Osteoblast (primary cell): ENCODE data around the gene MORC2. TPM values are rescaled to one million over a fixed set of nuclear protein-coding genes. Genes with fewer than 3 reads are reported as not detected.

Experiments
- DNase-seq: peaks from one replicate; pipeline ENCODE4 v3.0.0; 2011; ENCODE audit warnings: low spot score, mixed read lengths; ENCODE audit not compliant: insufficient read length; ENCODE audit errors: missing footprints
- H2AFZ ChIP-seq: 2 replicates; pipeline ENCODE4 v1.6.0; 2011; ENCODE audit warnings: mild to moderate bottlenecking, low read length
- H3K27ac ChIP-seq: 2 replicates; pipeline ENCODE4 v1.5.1; 2011; ENCODE audit warnings: mild to moderate bottlenecking, low read depth, low read length, moderate library complexity
- H3K27me3 ChIP-seq: 2 replicates; pipeline ENCODE4 v1.6.0; 2012; ENCODE audit warnings: mild to moderate bottlenecking, control low read depth, inconsistent platforms, low read length, moderate library complexity; ENCODE audit not compliant: insufficient read depth
- H3K36me3 ChIP-seq: 2 replicates; pipeline ENCODE4 v1.5.1; 2011; ENCODE audit warnings: mild to moderate bottlenecking, low read length, control low read depth, moderate library complexity; ENCODE audit not compliant: insufficient read depth
- H3K4me1 ChIP-seq: 2 replicates; pipeline ENCODE4 v1.5.1; 2011; ENCODE audit warnings: mild to moderate bottlenecking, low read length, control low read depth, moderate library complexity; ENCODE audit not compliant: insufficient read depth
- H3K4me2 ChIP-seq: 2 replicates; pipeline ENCODE4 v1.6.0; 2011; ENCODE audit warnings: mild to moderate bottlenecking, low read length; ENCODE audit not compliant: insufficient read depth
- H3K4me3 ChIP-seq: fragments of 200-600 bp; sonication (generic); 3 replicates; pipeline ENCODE4 v1.5.1; 2012; ENCODE audit warnings: mild to moderate bottlenecking, low read length, inconsistent platforms; ENCODE audit not compliant: insufficient read depth
- H3K79me2 ChIP-seq: 2 replicates; pipeline ENCODE4 v1.6.0; 2012; ENCODE audit warnings: mild to moderate bottlenecking, low read length, control low read depth, inconsistent platforms; ENCODE audit not compliant: insufficient read depth
- H3K9me3 ChIP-seq: 2 replicates; pipeline ENCODE4 v1.5.1; 2011; ENCODE audit warnings: low read depth, low read length, control low read depth
- H4K20me1 ChIP-seq: 2 replicates; pipeline ENCODE4 v1.6.0; 2012; ENCODE audit warnings: mild to moderate bottlenecking, low read length, control low read depth; ENCODE audit not compliant: insufficient read depth
- CTCF ChIP-seq: IDR thresholded peaks from 2 replicates; pipeline ENCODE4 v1.5.1; 2011; ENCODE audit warnings: mild to moderate bottlenecking, low read depth, low read length, moderate library complexity; ENCODE audit errors: extremely low read depth
- total RNA-seq: library from RNA; depleted of rRNA; stranded (reverse); fragments of >200 nt; gene quantifications from 2 replicates; pipeline ENCODE4 v1.2.3, GENCODE V29; 2012

The MORC2 gene
- total RNA-seq, 1 donor = 17.0 TPM

- no peak overlapping the region for H3K27ac ChIP-seq
- no peak for TF ChIP-seq CTCF
- H3K36me3 ChIP-seq = no peaks in the 10 kb centered on the region
- no peaks in the 10 kb centered on the region for H3K79me2 ChIP-seq
- no peaks in the 10 kb centered on the region for H3K9me3 ChIP-seq
- H3K27me3 ChIP-seq = no peaks in the 10 kb centered on the region
- H2AFZ ChIP-seq = no peak overlapping the region
- no peak overlapping the region for H3K4me2 ChIP-seq
- H3K4me1 ChIP-seq = no peaks in the 10 kb centered on the region
- peaks cover 4% of the 10 kb centered on the region for H4K20me1 ChIP-seq
- no peak overlapping the region for H3K4me3 ChIP-seq
- no peak for DNase-seq
These were observed 20.9 kb upstream of the MORC2 start for GRCh38 chr22:30989474-30989873.

DNA sequence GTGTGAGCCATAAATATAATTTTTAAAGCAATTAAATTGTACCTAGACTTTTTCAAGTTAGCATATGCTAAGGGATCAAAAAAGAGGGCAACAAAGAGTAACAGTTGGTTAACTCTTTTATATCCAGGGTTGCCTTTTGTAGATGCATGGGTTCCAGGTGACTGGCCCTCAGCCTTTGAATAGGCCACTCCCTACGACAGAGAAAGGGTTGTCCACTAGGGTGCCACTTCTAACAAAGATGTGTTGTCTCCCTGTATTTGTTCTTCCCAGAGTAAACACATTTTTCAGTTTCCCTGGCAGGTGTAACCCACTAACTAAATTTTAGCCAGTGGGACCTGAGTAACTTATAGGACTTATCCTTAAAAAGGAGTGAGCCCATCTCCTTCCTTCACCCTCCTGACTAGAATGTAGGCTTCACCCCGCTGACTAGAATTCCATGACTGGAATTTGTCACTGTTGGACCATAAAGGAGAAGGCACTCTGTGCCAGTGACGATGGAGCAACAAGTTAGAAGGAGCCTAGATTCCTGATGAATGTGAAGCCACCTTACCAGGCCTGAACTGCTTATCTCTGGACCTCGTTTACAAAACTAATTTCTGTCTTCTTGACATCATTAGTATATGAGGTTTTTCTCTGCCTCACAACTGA is 17.1 kb upstream of the MORC2 start:
- no peaks in the 10 kb centered on the region for H3K79me2 ChIP-seq
- no peaks in the 10 kb centered on the region for H3K4me1 ChIP-seq
- no peaks in the 10 kb centered on the region for H3K9me3 ChIP-seq
- no peak overlapping the region for H3K27ac ChIP-seq
- no peak overlapping the region for H3K4me3 ChIP-seq
- no peak for DNase-seq
- no peaks in the 10 kb centered on the region for H3K27me3 ChIP-seq
- no peaks in the 10 kb centered on the region for H3K36me3 ChIP-seq
- no peak overlapping the region for H3K4me2 ChIP-seq
- peaks cover 6% of the 10 kb centered on the region for H4K20me1 ChIP-seq
- no peak for TF ChIP-seq CTCF
- no peak overlapping the region for H2AFZ ChIP-seq

DNA sequence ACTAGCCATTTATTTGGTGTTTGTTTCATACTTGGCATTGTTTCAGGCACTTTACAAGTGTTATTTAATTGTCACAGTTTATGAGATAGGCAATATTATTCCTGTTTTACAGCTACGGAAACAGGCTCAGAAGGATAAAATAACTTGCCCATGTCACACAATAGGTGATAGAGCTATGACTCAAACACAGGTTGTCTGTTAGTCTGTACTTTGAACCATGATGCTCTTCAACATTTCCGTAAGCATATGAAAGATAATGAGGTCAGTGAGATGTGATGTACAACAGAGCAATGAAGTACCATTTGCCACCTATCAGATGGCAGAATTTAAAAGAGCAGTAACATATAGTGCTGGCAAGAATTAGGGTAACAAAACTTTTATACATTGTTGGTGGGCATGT is 15.7 kb upstream of the MORC2 start:
- no peak overlapping the region for H2AFZ ChIP-seq
- no peaks in the 10 kb centered on the region for H3K27me3 ChIP-seq
- no peaks in the 10 kb centered on the region for H3K79me2 ChIP-seq
- no peak overlapping the region for H3K4me2 ChIP-seq
- no peaks in the 10 kb centered on the region for H3K9me3 ChIP-seq
- peaks cover 11% of the 10 kb centered on the region for H4K20me1 ChIP-seq
- no peak for DNase-seq
- no peaks in the 10 kb centered on the region for H3K4me1 ChIP-seq
- H3K36me3 ChIP-seq = no peaks in the 10 kb centered on the region
- no peak overlapping the region for H3K4me3 ChIP-seq
- no peak overlapping the region for H3K27ac ChIP-seq
- no peak for TF ChIP-seq CTCF

DNA sequence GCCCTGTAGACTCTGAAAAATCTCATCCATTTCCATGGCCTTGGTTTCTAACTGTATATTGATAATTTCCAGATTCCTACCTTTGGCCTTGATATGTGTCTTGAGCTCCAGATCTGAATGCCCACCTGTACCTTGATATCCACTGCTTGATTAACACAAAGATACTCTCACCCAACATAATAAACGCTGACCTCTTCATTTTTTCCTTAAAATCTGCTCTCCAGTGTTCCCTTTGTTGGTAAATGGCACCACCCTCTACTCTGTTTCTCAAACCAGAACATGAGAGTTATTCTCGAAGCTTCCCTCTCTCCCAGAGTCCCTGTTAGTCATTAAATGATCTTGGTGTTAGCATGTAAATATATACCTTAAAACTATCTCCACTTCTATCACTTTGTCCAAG is 13.9 kb upstream of the MORC2 start:
- peaks cover under 1% of the 10 kb centered on the region for H3K36me3 ChIP-seq
- no peaks in the 10 kb centered on the region for H3K27me3 ChIP-seq
- H3K27ac ChIP-seq = no peak overlapping the region
- TF ChIP-seq CTCF = no peak
- no peak overlapping the region for H3K4me2 ChIP-seq
- no peak for DNase-seq
- H3K9me3 ChIP-seq = no peaks in the 10 kb centered on the region
- H3K79me2 ChIP-seq = peaks cover 11% of the 10 kb centered on the region
- peaks cover 23% of the 10 kb centered on the region for H4K20me1 ChIP-seq
- no peak overlapping the region for H3K4me3 ChIP-seq
- no peak overlapping the region for H2AFZ ChIP-seq
- H3K4me1 ChIP-seq = no peaks in the 10 kb centered on the region
